Common myeloid progenitor, CD34-positive (primary cell): ENCODE data around the gene WDTC1.
"Not testable (repeated sequence)": the region's sequence is repeated elsewhere in the genome, so short reads cannot be mapped to it uniquely, and the experiment has no call there.

ENCODE experiments used
- CTCF ChIA-PET: fragments of 350-600 bp; sonication (Branson Sonifier 250); formaldehyde crosslinking; loops from one replicate; lab custom pipeline; 2021; ENCODE audit warnings: antibody characterized with exemption; lab: Charles Lee
- POLR2A ChIA-PET: fragments of 350-600 bp; sonication (Branson Sonifier 250); formaldehyde crosslinking; loops from one replicate; lab custom pipeline; 2021; ENCODE audit warnings: antibody characterized with exemption; lab: Charles Lee
- DNase-seq, 3 donors: peaks; one replicate each; pipeline versions ENCODE4 v3.0.0 to v3.0.0-alpha.2; 2013
- H3K27ac ChIP-seq, 2 experiments: 1 replicate in 1 of 2; 2 replicates in 1 of 2; pipeline ENCODE4 v1.7.0; 2013; ENCODE audit warnings: inconsistent platforms in 2 of 2, low read length in 2 of 2, mild to moderate bottlenecking in 2 of 2, low read depth in 1 of 2, moderate library complexity in 1 of 2; ENCODE audit not compliant: severe bottlenecking in 2 of 2, insufficient read depth in 1 of 2, poor library complexity in 1 of 2
- H3K27me3 ChIP-seq, 5 experiments: replicated peaks in 2 of 5; 1 replicate in 3 of 5; 2 replicates in 2 of 5; pipeline versions ENCODE4 v1.6.1 to v1.7.0; 2013; ENCODE audit warnings: low read length in 4 of 5, mild to moderate bottlenecking in 2 of 5, moderate library complexity in 2 of 5, inconsistent platforms in 1 of 5; ENCODE audit not compliant: insufficient read depth in 5 of 5, control insufficient read depth in 4 of 5
- H3K36me3 ChIP-seq, 4 experiments: 1 replicate in 2 of 4; 2 replicates in 2 of 4; pipeline versions ENCODE4 v1.6.1 to v1.7.0; 2013; ENCODE audit warnings: low read length in 3 of 4, control low read depth in 1 of 4, mild to moderate bottlenecking in 1 of 4; ENCODE audit not compliant: control insufficient read depth in 4 of 4, insufficient read depth in 4 of 4
- H3K4me1 ChIP-seq, 4 experiments: 1 replicate in 3 of 4; 2 replicates in 1 of 4; pipeline versions ENCODE4 v1.6.1 to v1.7.1; 2013; ENCODE audit warnings: low read length in 3 of 4, mild to moderate bottlenecking in 3 of 4, control low read depth in 1 of 4, inconsistent platforms in 1 of 4, moderate library complexity in 1 of 4; ENCODE audit not compliant: control insufficient read depth in 4 of 4, insufficient read depth in 4 of 4; ENCODE audit errors: control extremely low read depth in 1 of 4
- H3K4me3 ChIP-seq, 7 experiments: 1 replicate in 4 of 7; 2 replicates in 3 of 7; pipeline versions ENCODE4 v1.5.1 to v1.7.0; 2013; ENCODE audit warnings: mild to moderate bottlenecking in 7 of 7, low read length in 6 of 7, moderate library complexity in 6 of 7, inconsistent platforms in 2 of 7, low read depth in 2 of 7, control low read depth in 1 of 7; ENCODE audit not compliant: insufficient read depth in 4 of 7, control insufficient read depth in 1 of 7; ENCODE audit errors: extremely low read depth in 1 of 7
- H3K9me3 ChIP-seq, 5 experiments: 1 replicate in 4 of 5; 2 replicates in 1 of 5; pipeline versions ENCODE4 v1.6.1 to v1.7.1; 2013; ENCODE audit warnings: low read length in 4 of 5, mild to moderate bottlenecking in 2 of 5, inconsistent platforms in 1 of 5, low read depth in 1 of 5, moderate library complexity in 1 of 5; ENCODE audit not compliant: control insufficient read depth in 4 of 5, insufficient read depth in 2 of 5; ENCODE audit errors: control extremely low read depth in 1 of 5
- WGBS: methylation state at CpG from one replicate; pipeline ENCODE4 v1.1.5; 2013; ENCODE audit not compliant: insufficient coverage; 5-methylcytosine and 5-hydroxymethylcytosine counted together

Gene WDTC1

DNA sequence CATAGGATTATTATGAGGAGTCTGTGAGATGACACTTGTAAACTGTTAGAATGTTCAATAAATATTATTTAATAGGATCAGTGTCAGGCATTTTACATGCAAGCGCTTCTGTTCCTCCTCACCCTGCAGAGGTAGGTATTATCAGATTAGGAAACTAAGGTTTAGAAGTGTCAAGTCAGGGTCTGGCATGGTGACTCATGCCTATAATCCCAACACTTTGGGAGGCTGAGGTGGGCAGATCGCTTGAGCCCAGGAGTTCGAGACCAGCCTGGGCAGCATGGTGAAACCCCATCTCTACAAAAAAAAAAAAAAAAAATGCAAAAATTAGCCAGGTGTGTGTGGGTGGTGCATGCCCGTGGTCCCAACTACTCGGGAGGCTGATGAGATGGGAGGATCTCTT lies 9.2 kb downstream of the WDTC1 start:
- WGBS, result 100% methylated on average over 1 of the region's 5 CpGs
- H3K27ac ChIP-seq, H3K27me3 ChIP-seq, POLR2A ChIA-PET, DNase-seq, CTCF ChIA-PET, H3K9me3 ChIP-seq, H3K4me3 ChIP-seq, H3K4me1 ChIP-seq, H3K36me3 ChIP-seq: not testable (repeated sequence)

DNA sequence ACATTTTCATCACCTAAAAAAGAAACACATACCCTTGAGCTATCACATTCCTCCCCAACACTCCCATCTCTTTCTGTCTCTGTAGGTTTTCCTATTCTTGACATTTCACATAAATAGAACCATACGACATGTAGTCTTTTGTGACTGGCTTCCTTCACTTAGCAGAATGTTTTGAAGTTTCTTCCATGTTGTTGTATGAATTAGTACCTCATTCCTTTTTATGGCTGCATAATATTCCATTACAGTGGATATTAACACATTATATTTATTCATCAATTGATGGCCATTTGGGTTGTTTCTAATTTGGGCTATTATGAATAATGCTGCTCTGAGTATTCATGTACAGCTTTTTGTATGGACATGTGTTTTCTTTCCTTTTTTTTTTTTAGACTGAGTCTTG lies 11.8 kb downstream of the WDTC1 start:
- CTCF ChIA-PET, result interaction anchor here (1.5 kb wide), 1 partner anchor 20 kb away, joined by 3 read pairs; no protein-coding TSS in a partner anchor
- Histone ChIP-seq H3K36me3 (peaks cover 0 to 6% (median 0%) of the 10 kb centered on the region in 4 experiments), H3K9me3 (no peaks in the 10 kb centered on the region), H3K27me3 (no peaks in the 10 kb centered on the region), H3K4me1 (peaks cover 0 to 4% (median 0%) of the 10 kb centered on the region in 4 experiments), H3K4me3 (no peak overlapping the region), H3K27ac (no peak overlapping the region)
- WGBS, result no CpG with 5 or more reads among the region's 1 CpG
- POLR2A ChIA-PET, result interaction anchor here (0.6 kb wide), 1 partner anchor 25 kb away, joined by 3 read pairs; no protein-coding TSS in a partner anchor
- DNase-seq, result no peak

- Histone ChIP-seq H3K9me3 (no peaks in the 10 kb centered on the region), H3K27ac (no peak overlapping the region), H3K27me3 (no peaks in the 10 kb centered on the region), H3K36me3 (no peaks in the 10 kb centered on the region), H3K4me3 (no peak overlapping the region), H3K4me1 (peaks cover 0 to 12% (median 2%) of the 10 kb centered on the region in 4 experiments)
- 90% methylated on average over 2 of the region's 3 CpGs for WGBS
- no peak for DNase-seq
- ChIA-PET CTCF (interaction anchor here (0.7 kb wide), 1 partner anchor 8 kb away, joined by 3 read pairs; no protein-coding TSS in a partner anchor), POLR2A (no interaction called here)
Measured at GRCh38 chr1:27253596-27253995, 19.2 kb downstream of the WDTC1 start.

GRCh38 chr1:27255136-27255535 lies 20.7 kb downstream of the WDTC1 start:
- Histone ChIP-seq H3K36me3 (no peaks in the 10 kb centered on the region), H3K4me3 (no peak overlapping the region), H3K27me3 (no peaks in the 10 kb centered on the region), H3K27ac (no peak overlapping the region), H3K4me1 (peaks cover 0 to 12% (median 2%) of the 10 kb centered on the region in 4 experiments), H3K9me3 (no peaks in the 10 kb centered on the region)
- ChIA-PET POLR2A (no interaction called here), CTCF (interaction anchor here (0.7 to 1.2 kb wide), 2 partner anchors 9 to 121 kb away, joined by 3 read pairs; no protein-coding TSS in a partner anchor)
- no peak for DNase-seq

DNA sequence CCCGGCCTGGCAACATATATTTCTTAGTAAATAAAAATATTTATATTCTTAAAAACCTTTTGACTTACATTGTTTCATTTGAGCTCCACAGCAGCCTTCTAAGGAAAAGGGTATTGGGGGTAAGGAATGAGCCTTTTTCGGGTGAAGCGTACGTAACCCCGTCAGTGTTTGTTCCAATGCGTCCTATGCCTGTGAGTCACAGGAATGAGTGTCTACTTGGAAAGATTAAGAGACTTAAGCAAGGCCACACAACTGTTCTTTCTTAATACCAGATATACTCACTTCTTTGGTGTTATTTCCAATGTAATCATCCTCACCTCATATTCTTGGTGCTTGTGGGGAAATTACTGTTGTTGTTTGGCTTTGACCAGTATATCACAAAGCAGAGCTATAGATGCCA lies 22.7 kb downstream of the WDTC1 start:
- Histone ChIP-seq H3K36me3 (peaks cover 5 to 11% (median 6%) of the 10 kb centered on the region in 4 experiments), H3K27me3 (no peaks in the 10 kb centered on the region), H3K27ac (no peak overlapping the region), H3K4me3 (no peak overlapping the region), H3K9me3 (no peaks in the 10 kb centered on the region), H3K4me1 (peaks cover 0 to 7% (median 2%) of the 10 kb centered on the region in 4 experiments)
- POLR2A ChIA-PET, result no interaction called here
- 100% methylated on average over 5 of the region's 6 CpGs for WGBS
- no peak for DNase-seq
- CTCF ChIA-PET, result interaction anchor here (1.0 to 1.4 kb wide), 3 partner anchors 9 to 58 kb away, joined by 3 to 5 read pairs (median 3); no protein-coding TSS in a partner anchor

GRCh38 chr1:27258598-27258997 lies 24.2 kb downstream of the WDTC1 start:
- 79% methylated on average over 5 of the region's 6 CpGs for WGBS
- CTCF ChIA-PET, result interaction anchor here (0.6 to 0.9 kb wide), 3 partner anchors 21 to 131 kb away, joined by 4 to 5 read pairs (median 4); partner anchors contain the start of gene CD164L2
- POLR2A ChIA-PET, result no interaction called here
- Histone ChIP-seq H3K36me3 (peaks cover 5 to 13% (median 10%) of the 10 kb centered on the region in 4 experiments), H3K27me3 (no peaks in the 10 kb centered on the region), H3K4me1 (peaks cover 0 to 7% (median 0%) of the 10 kb centered on the region in 4 experiments), H3K27ac (no peak overlapping the region), H3K4me3 (no peak overlapping the region), H3K9me3 (no peaks in the 10 kb centered on the region)
- DNase-seq, result no peak

GRCh38 chr1:27267153-27267552 lies 32.7 kb downstream of the WDTC1 start:
- no peaks in the 10 kb centered on the region for H3K27me3 ChIP-seq
- DNase-seq, result no peak
- 88% methylated on average over 4 of the region's 5 CpGs for WGBS
- H3K27ac ChIP-seq, result no peak overlapping the region
- H3K9me3 ChIP-seq, result no peaks in the 10 kb centered on the region
- no peaks in the 10 kb centered on the region for H3K4me1 ChIP-seq
- CTCF ChIA-PET, result interaction anchor here (0.6 to 1.7 kb wide), 5 partner anchors 10 to 31 kb away, joined by 3 to 8 read pairs (median 5); no protein-coding TSS in a partner anchor
- peaks cover 4 to 29% (median 9%) of the 10 kb centered on the region in 4 experiments for H3K36me3 ChIP-seq
- H3K4me3 ChIP-seq, result no peak overlapping the region
- POLR2A ChIA-PET, result interaction anchor here (0.8 kb wide), 1 partner anchor 12 kb away, joined by 4 read pairs; no protein-coding TSS in a partner anchor
